Fibroblast of lung (primary cell): ENCODE measurements around the gene IL17REL. TPM values are rescaled to one million over a fixed set of nuclear protein-coding genes. Genes with fewer than 3 reads are reported as not detected.

Source experiments
- DNase-seq, 2 donors: peaks; one replicate each; pipeline versions ENCODE4 v3.0.0 to v3.0.0-alpha.2; 2010; ENCODE audit warnings: low read depth in 2 of 2
- H2AFZ ChIP-seq: 2 replicates; pipeline ENCODE4 v1.5.1; 2012; ENCODE audit warnings: low read length, control low read depth, inconsistent platforms
- H3K27ac ChIP-seq: 2 replicates; pipeline ENCODE4 v1.5.1; 2011; ENCODE audit warnings: low read length, control low read depth; ENCODE audit not compliant: insufficient read depth
- H3K27me3 ChIP-seq: 2 replicates; pipeline ENCODE4 v1.5.1; 2011; ENCODE audit warnings: mild to moderate bottlenecking, low read length; ENCODE audit not compliant: control insufficient read depth, insufficient read depth
- H3K36me3 ChIP-seq: 2 replicates; pipeline ENCODE4 v1.5.1; 2011; ENCODE audit warnings: low read length; ENCODE audit not compliant: control insufficient read depth, insufficient read depth
- H3K4me1 ChIP-seq: 2 replicates; pipeline ENCODE4 v1.5.1; 2011; ENCODE audit warnings: low read length; ENCODE audit not compliant: control insufficient read depth, insufficient read depth; ENCODE audit errors: extremely low read depth
- H3K4me2 ChIP-seq: 2 replicates; pipeline ENCODE4 v1.5.1; 2011; ENCODE audit warnings: low read length, control low read depth; ENCODE audit not compliant: insufficient read depth; ENCODE audit errors: extremely low read depth
- H3K4me3 ChIP-seq, 4 experiments: fragments of 200-600 bp in 1 of 4; sonication (generic) in 1 of 4; replicated peaks in 1 of 4; 2 replicates each; pipeline ENCODE4 v1.5.1; 2011 to 2016; ENCODE audit warnings: low read length in 4 of 4, low read depth in 3 of 4, mild to moderate bottlenecking in 3 of 4, control low read depth in 2 of 4, inconsistent platforms in 1 of 4, mixed read lengths in 1 of 4; ENCODE audit not compliant: insufficient read depth in 1 of 4; ENCODE audit errors: control extremely low read depth in 1 of 4
- H3K79me2 ChIP-seq: 2 replicates; pipeline ENCODE4 v1.5.1; 2012; ENCODE audit warnings: mild to moderate bottlenecking, low read length, inconsistent platforms; ENCODE audit not compliant: control insufficient read depth, insufficient read depth
- H3K9ac ChIP-seq: 2 replicates; pipeline ENCODE4 v1.5.1; 2011; ENCODE audit warnings: mild to moderate bottlenecking, low read length, control low read depth; ENCODE audit not compliant: insufficient read depth
- H3K9me3 ChIP-seq: 2 replicates; pipeline ENCODE4 v1.5.1; 2012; ENCODE audit warnings: low read depth, low read length; ENCODE audit not compliant: control insufficient read depth, insufficient read depth
- H4K20me1 ChIP-seq: 2 replicates; pipeline ENCODE4 v1.5.1; 2011; ENCODE audit warnings: low read length; ENCODE audit not compliant: control insufficient read depth, insufficient read depth; ENCODE audit errors: extremely low read depth
- CTCF ChIP-seq, 2 donors: IDR thresholded peaks in 1 of 2; conservative IDR thresholded peaks in 1 of 2; 1 replicate in 1 of 2; 2 replicates in 1 of 2; pipeline ENCODE4 v1.5.1; 2011 to 2012; ENCODE audit warnings: low read length in 2 of 2, control low read depth in 1 of 2, inconsistent platforms in 1 of 2, low read depth in 1 of 2, mild to moderate bottlenecking in 1 of 2
- EZH2 ChIP-seq: IDR thresholded peaks from 2 replicates; pipeline ENCODE4 v1.5.1; 2012; ENCODE audit warnings: low read length, control low read depth, mild to moderate bottlenecking; ENCODE audit errors: missing control alignments
- polyA plus RNA-seq, 2 donors: library from polyadenylated mRNA; depleted of rRNA in 1 of 2; stranded (reverse) in 1 of 2; unstranded in 1 of 2; fragments of >200 nt; gene quantifications; 2 replicates each; pipeline ENCODE4 v1.2.1, GENCODE V29; 2011 to 2012; ENCODE audit warnings: missing spikeins in 1 of 2
- total RNA-seq: library from RNA; depleted of rRNA; stranded (reverse); fragments of >200 nt; gene quantifications from 2 replicates; pipeline ENCODE4 v1.2.1, GENCODE V29; 2014

IL17REL gene
- total and polyA plus RNA-seq, 2 donors (not counting 1 experiment from before 2014, with no cell fraction given) = under 0.01 TPM; not detected in 1

- no peak overlapping the region for H3K4me2 ChIP-seq
- no peaks in the 10 kb centered on the region for H4K20me1 ChIP-seq
- H3K79me2 ChIP-seq = no peaks in the 10 kb centered on the region
- DNase-seq = no peak
- peaks cover 9% of the 10 kb centered on the region for H3K27me3 ChIP-seq
- no peaks in the 10 kb centered on the region for H3K4me1 ChIP-seq
- no peaks in the 10 kb centered on the region for H3K36me3 ChIP-seq
- no peak for TF ChIP-seq CTCF (conservative IDR thresholded peaks at IDR 0.05 in 1 of 2, IDR thresholded peaks at IDR 0.05 in 1 of 2; ENCODE audit: low read depth in 1 of 2, low read length in 2 of 2)
- TF ChIP-seq EZH2 = no peak
- no peak overlapping the region for H3K9ac ChIP-seq
- H3K27ac ChIP-seq = no peak overlapping the region
- no peak overlapping the region for H2AFZ ChIP-seq
- H3K9me3 ChIP-seq = no peaks in the 10 kb centered on the region
- H3K4me3 ChIP-seq = no peak overlapping the region
Measured at GRCh38 chr22:50022171-50022819, 9.7 kb upstream of the IL17REL start.

GRCh38 chr22:50020606-50021005 lies 8.0 kb upstream of the IL17REL start:
- Histone ChIP-seq H3K36me3 (no peaks in the 10 kb centered on the region), H2AFZ (no peak overlapping the region), H3K9me3 (no peaks in the 10 kb centered on the region), H3K79me2 (no peaks in the 10 kb centered on the region), H3K4me2 (no peak overlapping the region), H4K20me1 (no peaks in the 10 kb centered on the region), H3K4me1 (no peaks in the 10 kb centered on the region), H3K9ac (no peak overlapping the region), H3K27ac (no peak overlapping the region), H3K4me3 (no peak overlapping the region), H3K27me3 (peaks cover 9% of the 10 kb centered on the region)
- DNase-seq = no peak
- TF ChIP-seq CTCF (conservative IDR thresholded peaks at IDR 0.05 in 1 of 2, IDR thresholded peaks at IDR 0.05 in 1 of 2; ENCODE audit: low read depth in 1 of 2, low read length in 2 of 2) (no peak), EZH2 (no peak)

- no peak for TF ChIP-seq CTCF (conservative IDR thresholded peaks at IDR 0.05 in 1 of 2, IDR thresholded peaks at IDR 0.05 in 1 of 2; ENCODE audit: low read depth in 1 of 2, low read length in 2 of 2)
- TF ChIP-seq EZH2 = no peak
- no peak overlapping the region for H3K27ac ChIP-seq
- H4K20me1 ChIP-seq = no peaks in the 10 kb centered on the region
- no peak for DNase-seq
- no peaks in the 10 kb centered on the region for H3K36me3 ChIP-seq
- no peaks in the 10 kb centered on the region for H3K4me1 ChIP-seq
- H3K9me3 ChIP-seq = no peaks in the 10 kb centered on the region
- no peak overlapping the region for H3K4me3 ChIP-seq
- no peaks in the 10 kb centered on the region for H3K79me2 ChIP-seq
- no peak overlapping the region for H3K4me2 ChIP-seq
- H2AFZ ChIP-seq = no peak overlapping the region
- H3K27me3 ChIP-seq = peaks cover 16% of the 10 kb centered on the region
- H3K9ac ChIP-seq = no peak overlapping the region
Measured at GRCh38 chr22:50019316-50019715, 6.8 kb upstream of the IL17REL start.
